Measurements from ENCODE around the gene KCNAB1. TPM values are rescaled to one million over a fixed set of nuclear protein-coding genes. Genes with fewer than 3 reads are reported as not detected.

Gene KCNAB1
- total RNA-seq, 1 experiment from 2014 or later: not detected

DNA sequence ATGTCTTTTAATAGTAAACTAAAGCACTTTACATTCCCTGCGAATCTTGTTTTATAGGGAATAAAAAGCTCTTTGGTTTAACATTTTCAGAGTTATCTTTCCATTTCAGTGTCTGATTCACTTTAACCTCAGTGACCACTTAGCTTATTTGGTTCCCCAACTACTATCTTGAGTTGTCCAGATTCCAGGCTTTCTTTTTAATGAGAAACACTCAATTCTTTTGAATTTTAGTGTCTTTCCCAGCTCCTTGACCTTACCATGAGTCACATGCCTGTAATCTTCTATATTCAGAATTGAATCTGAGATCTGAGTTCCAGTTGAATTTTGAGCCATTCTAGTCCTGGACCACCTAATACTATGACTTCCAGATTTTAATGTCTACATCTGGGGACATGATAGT lies 144.4 kb downstream of the KCNAB1 start:
- H3K4me3 ChIP-seq (replicated peaks in 1 of 2; ENCODE audit: low read depth in 1 of 2, low read length in 2 of 2): no peak overlapping the region
- ChIA-PET RAD21 (ENCODE audit: low non-redundant PET in 1 of 2, low total read pairs in 2 of 2, uncharacterized antibody in 2 of 2, unreplicated experiment in 2 of 2) (no interaction called here), CTCF (no interaction called here), POLR2A (no interaction called here)
- no peaks in the 10 kb centered on the region for H3K36me3 ChIP-seq (ENCODE audit: control insufficient read depth in 1 of 2, insufficient read depth in 2 of 2, low read length in 2 of 2)
- no peak overlapping the region for H3K9ac ChIP-seq (ENCODE audit: low read length)
- H3K4me2 ChIP-seq (ENCODE audit: low read length): no peak overlapping the region
- BruUV-seq (replicated peaks): no TSS peak
- H3K9me2 ChIP-seq (ENCODE audit: insufficient read depth): no peaks in the 10 kb centered on the region
- H3K27ac ChIP-seq (ENCODE audit: low read depth, low read length): no peak overlapping the region
- H2AFZ ChIP-seq (ENCODE audit: low read depth, low read length, poor library complexity, severe bottlenecking): no peak overlapping the region
- intact Hi-C loops (cut with micrococcal nuclease): no loop called here
- DNase-seq (ENCODE audit: low read depth, low spot score) (no peak), ATAC-seq (no peak)
- H3K9me3 ChIP-seq (ENCODE audit: control insufficient read depth in 1 of 2, insufficient read depth in 1 of 2, low read depth in 1 of 2, low read length in 2 of 2): no peaks in the 10 kb centered on the region
- no peaks in the 10 kb centered on the region for H4K20me1 ChIP-seq (ENCODE audit: insufficient read depth)
- no peaks in the 10 kb centered on the region for H3K27me3 ChIP-seq (ENCODE audit: insufficient read depth, low read length)
- no peaks in the 10 kb centered on the region for H3K79me2 ChIP-seq (ENCODE audit: insufficient read depth, low read length)
- no peaks in the 10 kb centered on the region for H3K4me1 ChIP-seq (ENCODE audit: control insufficient read depth in 1 of 2, insufficient read depth in 2 of 2, low read length in 2 of 2)
- TF ChIP-seq EGR1 (IDR thresholded peaks at IDR 0.05; ENCODE audit: low read depth) (no peak), ZNF274 (IDR thresholded peaks at IDR 0.05; ENCODE audit: low read depth, low read length) (no peak), SRF (IDR thresholded peaks at IDR 0.05; ENCODE audit: low read depth) (no peak), TCF7L2 (IDR thresholded peaks at IDR 0.05; ENCODE audit: borderline replicate concordance, extremely low read depth, insufficient read depth, insufficient read length) (no peak), REST (IDR thresholded peaks at IDR 0.05; ENCODE audit: low read depth) (no peak)

DNA sequence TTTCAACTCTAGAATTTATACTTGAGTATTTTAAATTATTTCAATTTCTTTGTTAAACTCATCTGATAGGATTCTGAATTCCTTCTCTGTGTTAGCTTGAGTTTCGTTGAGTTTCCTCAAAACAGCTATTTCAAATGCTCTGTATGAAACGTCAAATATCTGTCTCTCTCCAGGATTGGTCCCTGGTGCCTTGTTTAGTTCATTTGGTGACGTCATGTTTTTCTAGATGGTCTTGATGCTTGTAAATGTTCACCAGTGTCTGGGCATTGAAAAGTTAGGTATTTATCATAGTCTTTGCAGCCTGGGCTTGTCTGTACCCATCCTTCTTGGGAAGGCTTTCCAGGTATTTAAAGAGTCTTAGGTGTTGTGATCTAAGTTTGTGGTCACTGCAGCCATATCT lies 151.1 kb downstream of the KCNAB1 start:
- Histone ChIP-seq H3K4me1 (ENCODE audit: control insufficient read depth in 1 of 2, insufficient read depth in 2 of 2, low read length in 2 of 2) (no peaks in the 10 kb centered on the region), H3K4me3 (replicated peaks in 1 of 2; ENCODE audit: low read depth in 1 of 2, low read length in 2 of 2) (no peak overlapping the region), H3K36me3 (ENCODE audit: control insufficient read depth in 1 of 2, insufficient read depth in 2 of 2, low read length in 2 of 2) (no peaks in the 10 kb centered on the region), H3K9me3 (ENCODE audit: control insufficient read depth in 1 of 2, insufficient read depth in 1 of 2, low read depth in 1 of 2, low read length in 2 of 2) (no peaks in the 10 kb centered on the region), H3K27me3 (ENCODE audit: insufficient read depth, low read length) (no peaks in the 10 kb centered on the region), H3K9ac (ENCODE audit: low read length) (no peak overlapping the region), H2AFZ (ENCODE audit: low read depth, low read length, poor library complexity, severe bottlenecking) (no peak overlapping the region), H4K20me1 (ENCODE audit: insufficient read depth) (no peaks in the 10 kb centered on the region), H3K9me2 (ENCODE audit: insufficient read depth) (no peaks in the 10 kb centered on the region), H3K27ac (ENCODE audit: low read depth, low read length) (no peak overlapping the region), H3K79me2 (ENCODE audit: insufficient read depth, low read length) (no peaks in the 10 kb centered on the region), H3K4me2 (ENCODE audit: low read length) (no peak overlapping the region)
- no TSS peak for BruUV-seq (replicated peaks)
- ChIA-PET RAD21 (ENCODE audit: low non-redundant PET in 1 of 2, low total read pairs in 2 of 2, uncharacterized antibody in 2 of 2, unreplicated experiment in 2 of 2) (no interaction called here), CTCF (no interaction called here), POLR2A (no interaction called here)
- TF ChIP-seq CTCF (IDR thresholded peaks at IDR 0.05 in 2 of 3, conservative IDR thresholded peaks at IDR 0.05 in 1 of 3; ENCODE audit: borderline replicate concordance in 1 of 3, insufficient read depth in 1 of 3, low read depth in 2 of 3, low read length in 2 of 3) (no peak), MAX (IDR thresholded peaks at IDR 0.05) (no peak), FOSL1 (IDR thresholded peaks at IDR 0.05; ENCODE audit: low read depth) (no peak), ELF1 (IDR thresholded peaks at IDR 0.05; ENCODE audit: borderline replicate concordance, low read depth) (no peak), EGR1 (IDR thresholded peaks at IDR 0.05; ENCODE audit: low read depth) (no peak), JUND (IDR thresholded peaks at IDR 0.05) (no peak), EZH2phosphoT487 (IDR thresholded peaks at IDR 0.05; ENCODE audit: borderline replicate concordance) (no peak), SP1 (IDR thresholded peaks at IDR 0.05; ENCODE audit: low read depth) (no peak), RAD21 (IDR thresholded peaks at IDR 0.05; ENCODE audit: low read depth) (no peak), SRF (IDR thresholded peaks at IDR 0.05; ENCODE audit: low read depth) (no peak)
- ATAC-seq: no peak
- DNase-seq (ENCODE audit: low read depth, low spot score): no peak
- intact Hi-C loops (cut with micrococcal nuclease): loop anchor here (2.0 kb wide), 1 partner anchor 31 kb away; no protein-coding TSS in a partner anchor

Measured in HCT116 (cell line).